GM12878 (cell line): Measurements from ENCODE around the gene RRN3. TPM values are rescaled to one million over a fixed set of nuclear protein-coding genes. Genes with fewer than 3 reads are reported as not detected.
"Not testable (repeated sequence)": the region's sequence is repeated elsewhere in the genome, so short reads cannot be mapped to it uniquely, and the experiment has no call there.

Experiments
- ATAC-seq: fragments of 200-7000 bp; cut with Tn5 transposase; 3 replicates; pipeline ENCODE4 v1.9.1; 2020; ENCODE audit warnings: mild to moderate bottlenecking, moderate library complexity
- BruUV-seq: library from RNA; stranded (reverse); fragments of 400-500 nt; replicated peaks from 2 replicates; lab custom pipeline; 2021; lab: Mats Ljungman, UMichigan
- CTCF ChIA-PET: fragments of 300-600 bp; sonication (Branson Sonifier 250); formaldehyde crosslinking; extraction: SDS; loops from one replicate; lab custom pipeline; 2021; ENCODE audit warnings: inconsistent platforms; lab: Yijun Ruan, JAX
- POLR2A ChIA-PET: fragments of 350-600 bp; formaldehyde crosslinking; extraction: SDS; loops from one replicate; lab custom pipeline; 2021; ENCODE audit warnings: inconsistent platforms; lab: Charles Lee
- RAD21 ChIA-PET: fragments of 300-600 bp; sonication (Branson Sonifier 250); formaldehyde crosslinking; loops from one replicate; lab custom pipeline; 2023; ENCODE audit warnings: antibody characterized with exemption; ENCODE audit not compliant: unreplicated experiment; lab: Charles Lee
- SMC1A ChIA-PET: fragments of 300-600 bp; sonication (Branson Sonifier 250); formaldehyde crosslinking; loops from one replicate; lab custom pipeline; 2023; ENCODE audit not compliant: unreplicated experiment, uncharacterized antibody; lab: Charles Lee
- DNase-seq: peaks from one replicate; pipeline ENCODE4 v3.0.0-alpha.2; 2011; ENCODE audit warnings: low read depth, low spot score
- FAIRE-seq: peaks from 3 replicates; lab custom pipeline; 2011; peaks lifted over from hg19 to GRCh38; lab: Jason Lieb, UNC
- H2AFZ ChIP-seq: 2 replicates; pipeline ENCODE4 v1.6.0; 2011; ENCODE audit warnings: low read depth, low read length, control low read depth; ENCODE audit not compliant: control insufficient read depth
- H3K27ac ChIP-seq: 2 replicates; pipeline ENCODE4 v1.5.1; 2011; ENCODE audit warnings: control low read depth; ENCODE audit not compliant: control insufficient read depth, insufficient read depth
- H3K27me3 ChIP-seq, 2 experiments: replicated peaks in 1 of 2; 2 replicates each; pipeline versions ENCODE4 v1.6.0 to v1.6.1; 2011; ENCODE audit warnings: low read length in 1 of 2; ENCODE audit not compliant: control insufficient read depth in 2 of 2, insufficient read depth in 2 of 2
- H3K36me3 ChIP-seq, 2 experiments: 2 replicates each; pipeline ENCODE4 v1.5.1; 2011; ENCODE audit warnings: low read length in 1 of 2; ENCODE audit not compliant: control insufficient read depth in 2 of 2, insufficient read depth in 2 of 2
- H3K4me1 ChIP-seq: 2 replicates; pipeline ENCODE4 v1.6.1; 2011; ENCODE audit warnings: mild to moderate bottlenecking, low read length, moderate library complexity, mixed read lengths; ENCODE audit not compliant: control insufficient read depth, insufficient read depth
- H3K4me2 ChIP-seq: 2 replicates; pipeline ENCODE4 v1.6.0; 2011; ENCODE audit warnings: control low read depth; ENCODE audit not compliant: control insufficient read depth, insufficient read depth
- H3K4me3 ChIP-seq: fragments of 200-600 bp; sonication (generic); 2 replicates; pipeline ENCODE4 v1.5.1; 2016
- H3K79me2 ChIP-seq: 2 replicates; pipeline ENCODE4 v1.6.0; 2011; ENCODE audit warnings: low read length; ENCODE audit not compliant: control insufficient read depth, insufficient read depth
- H3K9ac ChIP-seq: 2 replicates; pipeline ENCODE4 v1.8.0; 2011; ENCODE audit warnings: low read length, control low read depth, mixed read lengths; ENCODE audit not compliant: control insufficient read depth, insufficient read depth
- H3K9me3 ChIP-seq: replicated peaks from 3 replicates; pipeline ENCODE4 v1.5.1; 2011; ENCODE audit warnings: mild to moderate bottlenecking, low read length; ENCODE audit not compliant: control insufficient read depth, insufficient read depth
- H4K20me1 ChIP-seq: 2 replicates; pipeline ENCODE4 v1.6.0; 2011; ENCODE audit not compliant: control insufficient read depth, insufficient read depth
- WGBS: methylation state at CpG from one replicate; pipeline ENCODE4 v1.1.6; 2016; ENCODE audit warnings: low lambda C conversion rate; ENCODE audit not compliant: insufficient replicate concordance, insufficient coverage; ENCODE audit errors: missing lambda C conversion rate; 5-methylcytosine and 5-hydroxymethylcytosine counted together
- in situ Hi-C: fragments of 300-500 bp; cut with MboI; formaldehyde crosslinking; loops from 9 replicates; pipeline ENCODE4 v1.14.3; 2018; ENCODE audit warnings: mixed read lengths
- intact Hi-C: fragments of 100-400 bp; cut with micrococcal nuclease; formaldehyde crosslinking; loops from one replicate; pipeline ENCODE4 v1.14.2; 2022; ENCODE audit not compliant: unreplicated experiment
- polyA plus RNA-seq, 11 experiments: library from polyadenylated mRNA; depleted of rRNA in 4 of 11; unstranded in 6 of 11; stranded (reverse) in 5 of 11; fragments of >200 nt; fragmentation: Nextera tagmentation in 4 of 11; fragmentation: Illumina TruSeq in 1 of 11; extraction: Ambion mirVana in 4 of 11; extraction: Trizol in 1 of 11; gene quantifications; 1 replicate in 1 of 11; 2 replicates in 10 of 11; pipeline versions ENCODE4 v1.2.1 to v1.2.3, GENCODE V29; 2011 to 2016; ENCODE audit warnings: inconsistent platforms in 2 of 11, missing spikeins in 2 of 11, low read depth in 1 of 11
- total RNA-seq, 4 experiments: library from RNA; depleted of rRNA in 3 of 4; stranded (reverse); fragments of >200 nt in 3 of 4; fragmentation: Illumina TruSeq in 1 of 4; extraction: Trizol in 1 of 4; gene quantifications; 2 replicates each; pipeline versions ENCODE4 v1.2.1 to v1.2.3, GENCODE V29; 2013 to 2021

The RRN3 gene
- total and polyA plus RNA-seq, 10 of the 15 experiments (the other 5 are each of a cell fraction or from before 2014, with no cell fraction given): 21.9 to 55.5 (median 33.2) TPM

- RAD21 ChIA-PET, H3K27ac ChIP-seq, ATAC-seq, H3K4me1 ChIP-seq, H3K9me3 ChIP-seq, H4K20me1 ChIP-seq, H3K9ac ChIP-seq, CTCF ChIA-PET, DNase-seq, H3K36me3 ChIP-seq, SMC1A ChIA-PET, BruUV-seq, FAIRE-seq, H3K4me3 ChIP-seq, in situ Hi-C loops, H3K27me3 ChIP-seq, intact Hi-C loops, H2AFZ ChIP-seq, H3K4me2 ChIP-seq, POLR2A ChIA-PET, H3K79me2 ChIP-seq: not testable (repeated sequence)
- WGBS: 93% methylated on average over 20 of the region's 26 CpGs
Observed at GRCh38 chr16:15143601-15144091, 49.6 kb upstream of the RRN3 start.

GRCh38 chr16:15142891-15143600 is 49.0 kb upstream of the RRN3 start:
- in situ Hi-C loops, SMC1A ChIA-PET: not testable (repeated sequence)

GRCh38 chr16:15142107-15142890 is 48.2 kb upstream of the RRN3 start:
- FAIRE-seq, H3K27me3 ChIP-seq, ATAC-seq, BruUV-seq, CTCF ChIA-PET, H3K4me3 ChIP-seq, H3K27ac ChIP-seq, H3K36me3 ChIP-seq, H3K79me2 ChIP-seq, H4K20me1 ChIP-seq, H3K4me2 ChIP-seq, POLR2A ChIA-PET, intact Hi-C loops, H3K9me3 ChIP-seq, RAD21 ChIA-PET, H3K4me1 ChIP-seq, SMC1A ChIA-PET, H2AFZ ChIP-seq, in situ Hi-C loops, DNase-seq, H3K9ac ChIP-seq: not testable (repeated sequence)
- WGBS: 94% methylated on average over 14 of the region's 27 CpGs

More at GRCh38 chr16:15142891-15143600, 49.0 kb upstream of the RRN3 start:
- POLR2A ChIA-PET, ATAC-seq, H4K20me1 ChIP-seq, H3K9me3 ChIP-seq, H3K36me3 ChIP-seq, H2AFZ ChIP-seq, CTCF ChIA-PET, H3K9ac ChIP-seq, DNase-seq, H3K4me3 ChIP-seq, H3K4me1 ChIP-seq, FAIRE-seq, H3K4me2 ChIP-seq, H3K79me2 ChIP-seq, H3K27ac ChIP-seq, intact Hi-C loops, H3K27me3 ChIP-seq, RAD21 ChIA-PET, BruUV-seq: not testable (repeated sequence)
- WGBS: 87% methylated on average over 13 of the region's 26 CpGs
